KOPT-K1 (cell line): Measurements from ENCODE around the gene PDS5A.
A peak's percentile ranks its signal among the peaks of the same experiment; 100 is the strongest.
"Not testable (repeated sequence)": the region's sequence is repeated elsewhere in the genome, so short reads cannot be mapped to it uniquely, and the experiment has no call there.

Experiments used
- H3K27ac ChIP-seq: fragments of 200-600 bp; sonication (generic); 2 replicates; pipeline ENCODE4 v1.5.1; 2016; ENCODE audit warnings: antibody characterized with exemption, mild to moderate bottlenecking, low read depth, low read length; ENCODE audit not compliant: poor library complexity, severe bottlenecking
- H3K36me3 ChIP-seq: fragments of 200-600 bp; sonication (generic); 2 replicates; pipeline ENCODE4 v1.5.1; 2017; ENCODE audit warnings: antibody characterized with exemption, mild to moderate bottlenecking, low read length, moderate library complexity; ENCODE audit not compliant: insufficient read depth
- H3K9me3 ChIP-seq: fragments of 200-600 bp; sonication (generic); 2 replicates; pipeline ENCODE4 v1.5.1; 2017; ENCODE audit warnings: antibody characterized with exemption, low read length, mild to moderate bottlenecking; ENCODE audit not compliant: insufficient read depth, poor library complexity, severe bottlenecking

The PDS5A gene

GRCh38 chr4:39976141-39976944 lies 1.4 kb downstream of the PDS5A start:
- Histone ChIP-seq H3K36me3 (peaks cover 43% of the 10 kb centered on the region), H3K27ac (peak overlapping the region; percentile 93), H3K9me3 (no peaks in the 10 kb centered on the region)

GRCh38 chr4:39975488-39976089 lies 2.1 kb downstream of the PDS5A start:
- peaks cover 51% of the 10 kb centered on the region for H3K36me3 ChIP-seq
- no peak overlapping the region for H3K27ac ChIP-seq
- H3K9me3 ChIP-seq = no peaks in the 10 kb centered on the region

GRCh38 chr4:39973052-39973451 lies 4.7 kb downstream of the PDS5A start:
- not testable (repeated sequence) for H3K9me3 ChIP-seq, H3K27ac ChIP-seq
- H3K36me3 ChIP-seq = peaks cover 72% of the 10 kb centered on the region

- Histone ChIP-seq H3K9me3 (no peaks in the 10 kb centered on the region), H3K27ac (no peak overlapping the region), H3K36me3 (peaks cover 88% of the 10 kb centered on the region)
Observed at GRCh38 chr4:39970671-39971640, 6.8 kb downstream of the PDS5A start.

- no peaks in the 10 kb centered on the region for H3K9me3 ChIP-seq
- no peak overlapping the region for H3K27ac ChIP-seq
- peaks cover 87% of the 10 kb centered on the region for H3K36me3 ChIP-seq
Observed at GRCh38 chr4:39963656-39964055, 14.1 kb downstream of the PDS5A start.

- Histone ChIP-seq H3K36me3 (peaks cover 76% of the 10 kb centered on the region), H3K9me3 (no peaks in the 10 kb centered on the region), H3K27ac (no peak overlapping the region)
Observed at GRCh38 chr4:39961311-39961877, 16.3 kb downstream of the PDS5A start.

GRCh38 chr4:39950861-39951481 lies 26.7 kb downstream of the PDS5A start:
- H3K36me3 ChIP-seq = peaks cover 74% of the 10 kb centered on the region
- H3K27ac ChIP-seq = no peak overlapping the region
- no peaks in the 10 kb centered on the region for H3K9me3 ChIP-seq

GRCh38 chr4:39947963-39948362 lies 29.7 kb downstream of the PDS5A start:
- Histone ChIP-seq H3K9me3 (no peaks in the 10 kb centered on the region), H3K27ac (no peak overlapping the region), H3K36me3 (peaks cover 73% of the 10 kb centered on the region)

GRCh38 chr4:39947417-39947816 lies 30.3 kb downstream of the PDS5A start:
- H3K27ac ChIP-seq = no peak overlapping the region
- peaks cover 72% of the 10 kb centered on the region for H3K36me3 ChIP-seq
- H3K9me3 ChIP-seq = no peaks in the 10 kb centered on the region

GRCh38 chr4:39944245-39944644 lies 33.5 kb downstream of the PDS5A start:
- H3K9me3 ChIP-seq, H3K27ac ChIP-seq: not testable (repeated sequence)
- H3K36me3 ChIP-seq = peaks cover 66% of the 10 kb centered on the region

- Histone ChIP-seq H3K36me3 (peaks cover 68% of the 10 kb centered on the region), H3K27ac (no peak overlapping the region), H3K9me3 (no peaks in the 10 kb centered on the region)
Observed at GRCh38 chr4:39942507-39942906, 35.2 kb downstream of the PDS5A start.

GRCh38 chr4:39941682-39942217 lies 36.0 kb downstream of the PDS5A start:
- peaks cover 71% of the 10 kb centered on the region for H3K36me3 ChIP-seq
- no peaks in the 10 kb centered on the region for H3K9me3 ChIP-seq
- no peak overlapping the region for H3K27ac ChIP-seq

GRCh38 chr4:39937683-39938268 lies 39.9 kb downstream of the PDS5A start:
- Histone ChIP-seq H3K27ac (no peak overlapping the region), H3K9me3 (no peaks in the 10 kb centered on the region), H3K36me3 (peaks cover 45% of the 10 kb centered on the region)
